Calu3 (cell line): ENCODE data around the gene TMC1. TPM values are rescaled to one million over a fixed set of nuclear protein-coding genes. Genes with fewer than 3 reads are reported as not detected.

Source experiments
- BruUV-seq: library from RNA; stranded (reverse); fragments of 400-500 nt; replicated peaks from 2 replicates; lab custom pipeline; 2021; lab: Mats Ljungman, UMichigan
- CTCF ChIA-PET: fragments of 300-600 bp; sonication (Branson Sonifier 250); formaldehyde crosslinking; loops from one replicate; lab custom pipeline; 2022; ENCODE audit warnings: antibody characterized with exemption; lab: Charles Lee
- DNase-seq: peaks from one replicate; pipeline ENCODE4 v3.0.0; 2022
- H3K27ac Mint-ChIP-seq: one replicate; pipeline ENCODE4 v1.8.0; 2022; ENCODE audit warnings: mixed read lengths; ENCODE audit not compliant: unreplicated experiment
- H3K27me3 Mint-ChIP-seq: one replicate; pipeline ENCODE4 v1.8.0; 2022; ENCODE audit warnings: mixed read lengths; ENCODE audit not compliant: unreplicated experiment
- H3K36me3 Mint-ChIP-seq: one replicate; pipeline ENCODE4 v1.8.0; 2022; ENCODE audit warnings: mild to moderate bottlenecking, moderate library complexity, mixed read lengths; ENCODE audit not compliant: insufficient read depth, unreplicated experiment
- H3K4me1 Mint-ChIP-seq: one replicate; pipeline ENCODE4 v1.8.0; 2022; ENCODE audit warnings: mild to moderate bottlenecking, low read depth, mixed read lengths; ENCODE audit not compliant: unreplicated experiment
- H3K4me3 Mint-ChIP-seq: one replicate; pipeline ENCODE4 v1.8.0; 2022; ENCODE audit warnings: mild to moderate bottlenecking, low read depth, moderate library complexity, mixed read lengths; ENCODE audit not compliant: unreplicated experiment
- H3K9me3 Mint-ChIP-seq: one replicate; pipeline ENCODE4 v1.8.0; 2022; ENCODE audit warnings: low read depth, mixed read lengths; ENCODE audit not compliant: unreplicated experiment
- CTCF ChIP-seq: fragments of 200-600 bp; IDR thresholded peaks from one replicate; pipeline ENCODE4 v1.8.0; 2022; ENCODE audit warnings: antibody characterized with exemption; ENCODE audit not compliant: unreplicated experiment
- intact Hi-C: fragments of 100-400 bp; cut with micrococcal nuclease; formaldehyde crosslinking; loops from one replicate; pipeline ENCODE4 v1.10.0; 2022; ENCODE audit not compliant: unreplicated experiment
- total RNA-seq: library from RNA; stranded (reverse); gene quantifications from 2 replicates; pipeline ENCODE4 v1.2.3, GENCODE V29; 2022

Gene TMC1
- total RNA-seq, 1 experiment from 2014 or later: not detected

DNA sequence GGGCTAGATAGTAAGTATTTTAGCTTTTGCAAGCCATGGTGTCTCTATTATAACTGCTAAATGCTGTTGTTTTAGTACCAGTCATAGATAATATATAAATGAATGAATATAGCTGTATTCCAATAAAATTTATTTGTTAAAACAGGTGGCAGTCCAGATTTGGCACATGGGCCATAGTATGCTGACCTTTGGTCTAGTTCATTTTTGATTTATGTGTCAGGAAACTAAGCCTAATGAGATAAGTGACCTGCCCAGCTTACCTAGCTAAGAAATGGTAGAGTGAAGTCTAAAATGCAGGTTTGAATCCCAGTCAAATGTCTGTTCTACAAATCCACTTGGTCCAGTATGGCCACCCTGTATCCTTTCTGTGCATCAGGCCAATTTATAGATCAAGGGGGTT is 292.1 kb downstream of the TMC1 start:
- Mint-ChIP-seq H3K27me3 (no peaks in the 10 kb centered on the region), H3K27ac (no peak overlapping the region), H3K4me3 (no peak overlapping the region), H3K4me1 (no peaks in the 10 kb centered on the region), H3K9me3 (no peaks in the 10 kb centered on the region), H3K36me3 (no peaks in the 10 kb centered on the region)
- intact Hi-C loops: no loop called here
- CTCF ChIA-PET: interaction anchor here (0.6 kb wide), 1 partner anchor 748 kb away, joined by 4 read pairs; no protein-coding TSS in a partner anchor
- BruUV-seq: no TSS peak
- no peak for DNase-seq
- no peak for TF ChIP-seq CTCF

- no peak for DNase-seq
- CTCF ChIA-PET: no interaction called here
- no peaks in the 10 kb centered on the region for H3K27me3 Mint-ChIP-seq
- no peak overlapping the region for H3K27ac Mint-ChIP-seq
- TF ChIP-seq CTCF: no peak
- no peaks in the 10 kb centered on the region for H3K4me1 Mint-ChIP-seq
- no peaks in the 10 kb centered on the region for H3K9me3 Mint-ChIP-seq
- H3K36me3 Mint-ChIP-seq: no peaks in the 10 kb centered on the region
- BruUV-seq: no TSS peak
- intact Hi-C loops: no loop called here
- no peak overlapping the region for H3K4me3 Mint-ChIP-seq
These were observed 292.7 kb downstream of the TMC1 start for GRCh38 chr9:72814083-72814597.

GRCh38 chr9:72816666-72817065 is 295.3 kb downstream of the TMC1 start:
- no peak for TF ChIP-seq CTCF
- Mint-ChIP-seq H3K27ac (no peak overlapping the region), H3K4me1 (peaks cover under 1% of the 10 kb centered on the region), H3K27me3 (no peaks in the 10 kb centered on the region), H3K36me3 (no peaks in the 10 kb centered on the region), H3K9me3 (no peaks in the 10 kb centered on the region), H3K4me3 (no peak overlapping the region)
- no peak for DNase-seq
- BruUV-seq: no TSS peak
- CTCF ChIA-PET: no interaction called here
- intact Hi-C loops: no loop called here

DNA sequence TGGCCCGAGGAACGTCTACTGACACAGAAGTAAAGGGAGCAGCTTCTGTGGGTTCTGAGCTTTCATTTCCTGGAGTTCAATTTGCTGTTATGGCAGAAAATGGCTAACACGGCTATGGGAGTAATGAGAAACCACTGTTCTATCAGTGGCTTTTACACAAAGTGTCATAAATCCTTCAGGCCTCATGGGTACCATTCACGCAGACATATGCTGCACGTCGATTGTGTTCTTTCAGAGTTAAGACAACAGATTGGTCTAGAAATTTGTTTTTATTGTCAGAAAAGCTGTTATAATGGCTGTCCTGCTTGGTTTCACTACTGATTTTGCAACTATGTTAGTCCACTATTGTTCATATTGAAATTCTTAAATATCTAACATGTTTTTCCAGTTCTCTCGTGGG is 296.0 kb downstream of the TMC1 start:
- H3K9me3 Mint-ChIP-seq: no peaks in the 10 kb centered on the region
- intact Hi-C loops: no loop called here

More for the DNA sequence above, 296.0 kb downstream of the TMC1 start:
- H3K4me3 Mint-ChIP-seq: no peak overlapping the region
- CTCF ChIA-PET: no interaction called here
- H3K27me3 Mint-ChIP-seq: no peaks in the 10 kb centered on the region
- H3K36me3 Mint-ChIP-seq: peaks cover 4% of the 10 kb centered on the region
- DNase-seq: no peak
- BruUV-seq: no TSS peak
- no peak overlapping the region for H3K27ac Mint-ChIP-seq
- no peak for TF ChIP-seq CTCF
- H3K4me1 Mint-ChIP-seq: peaks cover 8% of the 10 kb centered on the region
